HCT116 (cell line): ENCODE data around the gene SKI. TPM values are rescaled to one million over a fixed set of nuclear protein-coding genes. Genes with fewer than 3 reads are reported as not detected.

Experiments
- ATAC-seq: fragments of 200-7000 bp; cut with Tn5 transposase; 2 replicates; pipeline ENCODE4 v1.9.1; 2020; ENCODE audit warnings: mild to moderate bottlenecking, moderate library complexity
- BruUV-seq: library from RNA; stranded (reverse); fragments of 400-500 nt; replicated peaks from 2 replicates; lab custom pipeline; 2021; lab: Mats Ljungman, UMichigan
- CTCF ChIA-PET: fragments of 300-600 bp; sonication (Branson Sonifier 250); formaldehyde crosslinking; loops from one replicate; lab custom pipeline; 2021; ENCODE audit warnings: antibody characterized with exemption; lab: Charles Lee
- POLR2A ChIA-PET: fragments of 300-600, 350-600 bp; sonication (Branson Sonifier 250); formaldehyde crosslinking; loops from one replicate; lab custom pipeline; 2021; ENCODE audit warnings: antibody characterized with exemption; lab: Charles Lee
- RAD21 ChIA-PET, 2 experiments: fragments of 300-600 bp; sonication (Branson Sonifier 250); formaldehyde crosslinking; loops; one replicate each; lab custom pipeline; 2023; ENCODE audit warnings: low total read pairs in 2 of 2; ENCODE audit not compliant: uncharacterized antibody in 2 of 2, unreplicated experiment in 2 of 2, low non-redundant PET in 1 of 2; lab: Charles Lee
- DNase-seq: peaks from one replicate; pipeline ENCODE4 v3.0.0-alpha.2; 2010; ENCODE audit warnings: low read depth, low spot score
- H2AFZ ChIP-seq: fragments of 200-600 bp; shearing (Covaris generic), sonication (generic); 2 replicates; pipeline ENCODE4 v1.6.1; 2017; ENCODE audit warnings: low read depth, mixed run types, mixed read lengths, antibody characterized with exemption, low read length; ENCODE audit not compliant: poor library complexity, severe bottlenecking
- H3K27ac ChIP-seq: 2 replicates; pipeline ENCODE4 v1.5.1; 2012; ENCODE audit warnings: low read depth, low read length
- H3K27me3 ChIP-seq: fragments of 200-600 bp; sonication (generic); 2 replicates; pipeline ENCODE4 v1.6.1; 2016; ENCODE audit warnings: mixed run types, low read length, mixed read lengths; ENCODE audit not compliant: insufficient read depth
- H3K36me3 ChIP-seq, 2 experiments: fragments of 200-500 bp in 1 of 2; fragments of 200-600 bp in 1 of 2; sonication (Bioruptor generic) in 1 of 2; sonication (generic) in 1 of 2; 2 replicates each; pipeline versions ENCODE4 v1.5.1 to v1.6.1; 2014 to 2016; ENCODE audit warnings: low read length in 2 of 2, inconsistent platforms in 1 of 2, mixed read lengths in 1 of 2, mixed run types in 1 of 2; ENCODE audit not compliant: insufficient read depth in 2 of 2, control insufficient read depth in 1 of 2
- H3K4me1 ChIP-seq, 2 experiments: fragments of 200-600 bp in 1 of 2; sonication (generic) in 1 of 2; 2 replicates each; pipeline versions ENCODE4 v1.5.1 to v1.6.1; 2012 to 2017; ENCODE audit warnings: low read length in 2 of 2, inconsistent platforms in 1 of 2, mild to moderate bottlenecking in 1 of 2, mixed read lengths in 1 of 2, mixed run types in 1 of 2, moderate library complexity in 1 of 2; ENCODE audit not compliant: insufficient read depth in 2 of 2, control insufficient read depth in 1 of 2
- H3K4me2 ChIP-seq: fragments of 200-600 bp; sonication (generic); 2 replicates; pipeline ENCODE4 v1.6.1; 2017; ENCODE audit warnings: mixed run types, low read length, mixed read lengths
- H3K4me3 ChIP-seq, 2 experiments: fragments of 200-600 bp in 1 of 2; sonication (generic) in 1 of 2; replicated peaks in 1 of 2; 2 replicates each; pipeline ENCODE4 v1.5.1; 2011 to 2016; ENCODE audit warnings: low read length in 2 of 2, control low read depth in 1 of 2, low read depth in 1 of 2, mild to moderate bottlenecking in 1 of 2, mixed read lengths in 1 of 2, mixed run types in 1 of 2
- H3K79me2 ChIP-seq: fragments of 200-600 bp; sonication (generic); 2 replicates; pipeline ENCODE4 v1.6.1; 2017; ENCODE audit warnings: mild to moderate bottlenecking, mixed run types, low read length, moderate library complexity, mixed read lengths; ENCODE audit not compliant: insufficient read depth
- H3K9ac ChIP-seq: fragments of 200-600 bp; sonication (generic); 2 replicates; pipeline ENCODE4 v1.6.1; 2016; ENCODE audit warnings: low read length, mixed read lengths
- H3K9me2 ChIP-seq: fragments of 200-600 bp; sonication (generic), shearing (Covaris generic); 2 replicates; pipeline ENCODE4 v1.6.1; 2017; ENCODE audit warnings: mixed run types, mild to moderate bottlenecking, moderate library complexity; ENCODE audit not compliant: insufficient read depth
- H3K9me3 ChIP-seq, 2 experiments: fragments of 200-500 bp in 1 of 2; fragments of 200-600 bp in 1 of 2; sonication (Bioruptor generic) in 1 of 2; sonication (generic) in 1 of 2; 2 replicates each; pipeline ENCODE4 v1.6.1; 2014 to 2017; ENCODE audit warnings: low read length in 2 of 2, mixed read lengths in 2 of 2, inconsistent platforms in 1 of 2, low read depth in 1 of 2, mild to moderate bottlenecking in 1 of 2, mixed run types in 1 of 2, moderate library complexity in 1 of 2; ENCODE audit not compliant: control insufficient read depth in 1 of 2, insufficient read depth in 1 of 2
- H4K20me1 ChIP-seq: fragments of 200-600 bp; sonication (generic), shearing (Covaris generic); 2 replicates; pipeline ENCODE4 v1.6.1; 2017; ENCODE audit warnings: mixed run types, mild to moderate bottlenecking, moderate library complexity; ENCODE audit not compliant: insufficient read depth
- CBX3 ChIP-seq: IDR thresholded peaks from 2 replicates; pipeline ENCODE4 v1.6.1; 2012; ENCODE audit warnings: low read depth
- CEBPB ChIP-seq: IDR thresholded peaks from 2 replicates; pipeline ENCODE4 v1.6.1; 2012; ENCODE audit warnings: low read depth
- EZH2 ChIP-seq: fragments of 200-600 bp; sonication (generic); IDR thresholded peaks from 2 replicates; pipeline ENCODE4 v1.6.1; 2017; ENCODE audit warnings: antibody characterized with exemption, mixed run types
- FOSL1 ChIP-seq: IDR thresholded peaks from 2 replicates; pipeline ENCODE4 v1.6.1; 2012; ENCODE audit warnings: low read depth
- POLR2AphosphoS5 ChIP-seq: IDR thresholded peaks from 2 replicates; pipeline ENCODE4 v1.6.1; 2011; ENCODE audit warnings: mild to moderate bottlenecking, low read depth, low read length, moderate library complexity
- SIN3A ChIP-seq: IDR thresholded peaks from 2 replicates; pipeline ENCODE4 v1.6.1; 2012; ENCODE audit warnings: low read depth
- SP1 ChIP-seq: IDR thresholded peaks from 2 replicates; pipeline ENCODE4 v1.6.1; 2012; ENCODE audit warnings: low read depth
- SRF ChIP-seq: IDR thresholded peaks from 2 replicates; pipeline ENCODE4 v1.6.1; 2012; ENCODE audit warnings: low read depth
- TCF7L2 ChIP-seq: IDR thresholded peaks from 2 replicates; pipeline ENCODE4 v1.7.0; 2011; ENCODE audit warnings: borderline replicate concordance, inconsistent platforms; ENCODE audit not compliant: insufficient read depth, insufficient read length; ENCODE audit errors: extremely low read depth
- intact Hi-C: fragments of 100-400 bp; cut with micrococcal nuclease; formaldehyde crosslinking; loops from 2 replicates; pipeline ENCODE4 v1.10.0; 2022
- total RNA-seq: library from RNA; stranded (reverse); gene quantifications from one replicate; pipeline ENCODE4 v1.2.1, GENCODE V29; 2021; ENCODE audit not compliant: unreplicated experiment
- TF ChIP-seq, protein P1 (sequence below): IDR thresholded peaks from 2 replicates; pipeline ENCODE4 v1.6.1; 2011; ENCODE audit warnings: mild to moderate bottlenecking, low read length, moderate library complexity; ENCODE audit not compliant: insufficient replicate concordance; ENCODE audit errors: extremely low read depth

The SKI gene
- total RNA-seq, 1 experiment from 2014 or later, result 56.2 TPM

DNA sequence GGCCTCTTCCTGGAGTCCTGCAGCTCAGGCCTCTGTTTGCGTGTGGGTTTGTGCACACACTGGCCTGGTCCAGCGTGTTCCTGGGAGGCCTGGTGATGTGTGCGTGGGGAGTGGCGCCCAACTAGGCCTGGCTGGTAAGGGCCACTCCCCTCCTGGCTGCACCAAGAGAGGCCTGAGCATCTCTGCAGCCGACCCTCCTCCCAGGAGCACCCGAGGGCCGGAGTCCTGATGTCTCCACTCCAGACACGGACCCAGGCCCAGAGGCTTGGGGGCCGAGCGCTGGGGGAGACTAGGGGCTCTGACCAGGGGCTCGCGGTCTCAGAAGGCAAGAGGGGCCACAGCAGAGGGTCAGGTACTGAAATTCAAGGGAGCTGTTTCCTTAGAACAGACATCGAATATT is 130.0 kb downstream of the SKI start:
- Histone ChIP-seq H3K27me3 (no peaks in the 10 kb centered on the region), H3K9ac (no peak overlapping the region), H3K4me1 (peaks cover 13 to 15% of the 10 kb centered on the region in 2 experiments; a peak in 3 of 4 replicates), H2AFZ (no peak overlapping the region), H3K9me2 (no peaks in the 10 kb centered on the region), H3K4me2 (no peak overlapping the region), H3K79me2 (no peaks in the 10 kb centered on the region), H3K36me3 (no peaks in the 10 kb centered on the region), H3K9me3 (no peaks in the 10 kb centered on the region), H4K20me1 (no peaks in the 10 kb centered on the region), H3K4me3 (no peak overlapping the region), H3K27ac (no peak overlapping the region)
- ATAC-seq (no peak), DNase-seq (no peak)
- ChIA-PET RAD21 (no interaction called here), POLR2A (no interaction called here), CTCF (no interaction called here)
- intact Hi-C loops, result no loop called here
- no peak for TF ChIP-seq CBX3
- no peak for TF ChIP-seq CEBPB
- no peak for TF ChIP-seq SRF
- TF ChIP-seq EZH2, result no peak
- no peak for TF ChIP-seq SP1
- no peak for TF ChIP-seq TCF7L2
- no peak for TF ChIP-seq SIN3A
- no peak for TF ChIP-seq FOSL1
- TF ChIP-seq, protein P1, sequence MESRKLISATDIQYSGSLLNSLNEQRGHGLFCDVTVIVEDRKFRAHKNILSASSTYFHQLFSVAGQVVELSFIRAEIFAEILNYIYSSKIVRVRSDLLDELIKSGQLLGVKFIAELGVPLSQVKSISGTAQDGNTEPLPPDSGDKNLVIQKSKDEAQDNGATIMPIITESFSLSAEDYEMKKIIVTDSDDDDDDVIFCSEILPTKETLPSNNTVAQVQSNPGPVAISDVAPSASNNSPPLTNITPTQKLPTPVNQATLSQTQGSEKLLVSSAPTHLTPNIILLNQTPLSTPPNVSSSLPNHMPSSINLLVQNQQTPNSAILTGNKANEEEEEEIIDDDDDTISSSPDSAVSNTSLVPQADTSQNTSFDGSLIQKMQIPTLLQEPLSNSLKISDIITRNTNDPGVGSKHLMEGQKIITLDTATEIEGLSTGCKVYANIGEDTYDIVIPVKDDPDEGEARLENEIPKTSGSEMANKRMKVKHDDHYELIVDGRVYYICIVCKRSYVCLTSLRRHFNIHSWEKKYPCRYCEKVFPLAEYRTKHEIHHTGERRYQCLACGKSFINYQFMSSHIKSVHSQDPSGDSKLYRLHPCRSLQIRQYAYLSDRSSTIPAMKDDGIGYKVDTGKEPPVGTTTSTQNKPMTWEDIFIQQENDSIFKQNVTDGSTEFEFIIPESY, result no peak
- no peak for TF ChIP-seq POLR2AphosphoS5
- no TSS peak for BruUV-seq
